Activated T-helper 2 cell treated with anti-CD3 and anti-CD28 coated beads, Interferon-gamma antibody, Interleukin-2, Interleukin-4, amounts not matched to agents 10 μg/mL and 5 μg/mL and 100 μg/mL, durations not matched to agents 14 hours and 24 hours and 36 hours (primary cell): ENCODE measurements around the gene C2CD2. TPM values are rescaled to one million over a fixed set of nuclear protein-coding genes. Genes with fewer than 3 reads are reported as not detected.

Source experiments
- DNase-seq: peaks from one replicate; pipeline ENCODE4 v3.0.0; 2021; ENCODE audit warnings: low spot score
- H3K27ac Mint-ChIP-seq: one replicate; pipeline ENCODE4 v1.8.0; 2021; ENCODE audit warnings: mixed read lengths
- H3K27me3 Mint-ChIP-seq: one replicate; pipeline ENCODE4 v1.8.0; 2021; ENCODE audit warnings: low read depth, mixed read lengths
- H3K36me3 Mint-ChIP-seq: one replicate; pipeline ENCODE4 v1.8.0; 2021; ENCODE audit warnings: low read depth, mixed read lengths
- H3K4me1 Mint-ChIP-seq: one replicate; pipeline ENCODE4 v1.8.0; 2021; ENCODE audit warnings: low read depth, mixed read lengths
- H3K4me3 Mint-ChIP-seq: one replicate; pipeline ENCODE4 v1.8.0; 2021; ENCODE audit warnings: low read depth, mild to moderate bottlenecking, moderate library complexity, mixed read lengths
- H3K9me3 Mint-ChIP-seq: one replicate; pipeline ENCODE4 v1.8.0; 2021; ENCODE audit warnings: mixed read lengths
- intact Hi-C: fragments of 100-400 bp; cut with micrococcal nuclease; formaldehyde crosslinking; loops from one replicate; pipeline ENCODE4 v1.15.1; 2023
- total RNA-seq: library from RNA; stranded (reverse); gene quantifications from 2 replicates; pipeline ENCODE4 v1.2.3, GENCODE V29; 2022

Gene C2CD2
- total RNA-seq, 1 donor from 2014 or later, result 8.6 TPM

GRCh38 chr21:41931041-41931451 is 22.8 kb downstream of the C2CD2 start:
- Mint-ChIP-seq H3K4me3 (no peak overlapping the region), H3K4me1 (peaks cover 27% of the 10 kb centered on the region), H3K27me3 (no peaks in the 10 kb centered on the region), H3K27ac (no peak overlapping the region), H3K9me3 (no peaks in the 10 kb centered on the region), H3K36me3 (no peaks in the 10 kb centered on the region)
- DNase-seq, result no peak
- intact Hi-C loops, result no loop called here

- H3K27me3 Mint-ChIP-seq, result no peaks in the 10 kb centered on the region
These were observed 24.6 kb downstream of the C2CD2 start for GRCh38 chr21:41929248-41929647.

GRCh38 chr21:41928621-41929220 is 25.1 kb downstream of the C2CD2 start:
- intact Hi-C loops, result no loop called here
- no peaks in the 10 kb centered on the region for H3K36me3 Mint-ChIP-seq
- H3K9me3 Mint-ChIP-seq, result no peaks in the 10 kb centered on the region
- no peak for DNase-seq
- peaks cover 45% of the 10 kb centered on the region for H3K4me1 Mint-ChIP-seq
- H3K27me3 Mint-ChIP-seq, result no peaks in the 10 kb centered on the region
- H3K27ac Mint-ChIP-seq, result no peak overlapping the region
- H3K4me3 Mint-ChIP-seq, result no peak overlapping the region

More at GRCh38 chr21:41929248-41929647, 24.6 kb downstream of the C2CD2 start:
- H3K9me3 Mint-ChIP-seq, result no peaks in the 10 kb centered on the region
- intact Hi-C loops, result no loop called here
- no peak overlapping the region for H3K27ac Mint-ChIP-seq
- H3K4me1 Mint-ChIP-seq, result peaks cover 41% of the 10 kb centered on the region
- no peak overlapping the region for H3K4me3 Mint-ChIP-seq
- H3K36me3 Mint-ChIP-seq, result no peaks in the 10 kb centered on the region
- DNase-seq, result no peak

- H3K27ac Mint-ChIP-seq, result peak overlapping the region; percentile 55
- H3K27me3 Mint-ChIP-seq, result no peaks in the 10 kb centered on the region
- H3K4me1 Mint-ChIP-seq, result peaks cover 47% of the 10 kb centered on the region
- no peaks in the 10 kb centered on the region for H3K9me3 Mint-ChIP-seq
- intact Hi-C loops, result loop anchor here (2.0 kb wide), 2 partner anchors 49 to 75 kb away; partner anchors contain the start of gene PRDM15
- DNase-seq, result no peak
- H3K4me3 Mint-ChIP-seq, result no peak overlapping the region
- H3K36me3 Mint-ChIP-seq, result no peaks in the 10 kb centered on the region
These were observed 25.9 kb downstream of the C2CD2 start for GRCh38 chr21:41927727-41928409.

GRCh38 chr21:41926807-41927171 is 27.0 kb downstream of the C2CD2 start:
- no peaks in the 10 kb centered on the region for H3K27me3 Mint-ChIP-seq
- H3K9me3 Mint-ChIP-seq, result no peaks in the 10 kb centered on the region
- no peaks in the 10 kb centered on the region for H3K36me3 Mint-ChIP-seq
- peak overlapping the region; percentile 86 for H3K4me3 Mint-ChIP-seq
- H3K4me1 Mint-ChIP-seq, result peaks cover 49% of the 10 kb centered on the region
- peak overlapping the region; percentile 93 for H3K27ac Mint-ChIP-seq
- no peak for DNase-seq
- intact Hi-C loops, result loop anchor here (2.0 kb wide), 2 partner anchors 48 to 76 kb away; partner anchors contain the start of gene PRDM15

GRCh38 chr21:41926117-41926806 is 27.6 kb downstream of the C2CD2 start:
- peak; percentile 17 for DNase-seq
- Mint-ChIP-seq H3K9me3 (no peaks in the 10 kb centered on the region), H3K4me1 (peaks cover 52% of the 10 kb centered on the region), H3K27ac (peak overlapping the region; percentile 93), H3K4me3 (peak overlapping the region; percentile 86), H3K36me3 (no peaks in the 10 kb centered on the region), H3K27me3 (no peaks in the 10 kb centered on the region)
- intact Hi-C loops, result loop anchor here (2.0 kb wide), 2 partner anchors 47 to 77 kb away; partner anchors contain the start of gene PRDM15

GRCh38 chr21:41925767-41926116 is 28.1 kb downstream of the C2CD2 start:
- H3K36me3 Mint-ChIP-seq, result no peaks in the 10 kb centered on the region
- peak overlapping the region; percentile 93 for H3K27ac Mint-ChIP-seq
- peak overlapping the region; percentile 86 for H3K4me3 Mint-ChIP-seq
- H3K27me3 Mint-ChIP-seq, result no peaks in the 10 kb centered on the region
- DNase-seq, result no peak
- H3K4me1 Mint-ChIP-seq, result peaks cover 52% of the 10 kb centered on the region
- intact Hi-C loops, result loop anchor here (2.0 kb wide), 2 partner anchors 47 to 77 kb away; partner anchors contain the start of gene PRDM15
- no peaks in the 10 kb centered on the region for H3K9me3 Mint-ChIP-seq

- no peak overlapping the region for H3K4me3 Mint-ChIP-seq
- no peak overlapping the region for H3K27ac Mint-ChIP-seq
- no peak for DNase-seq
- H3K27me3 Mint-ChIP-seq, result no peaks in the 10 kb centered on the region
- peaks cover 51% of the 10 kb centered on the region for H3K4me1 Mint-ChIP-seq
- H3K9me3 Mint-ChIP-seq, result no peaks in the 10 kb centered on the region
- intact Hi-C loops, result no loop called here
- no peaks in the 10 kb centered on the region for H3K36me3 Mint-ChIP-seq
These were observed 29.5 kb downstream of the C2CD2 start for GRCh38 chr21:41924368-41924754.

- peak overlapping the region; percentile 74 for H3K27ac Mint-ChIP-seq
- no peaks in the 10 kb centered on the region for H3K27me3 Mint-ChIP-seq
- intact Hi-C loops, result loop anchor here (2.0 kb wide), 1 partner anchor 23 kb away; no protein-coding TSS in a partner anchor
- peaks cover 49% of the 10 kb centered on the region for H3K4me1 Mint-ChIP-seq
- no peak for DNase-seq
- no peaks in the 10 kb centered on the region for H3K36me3 Mint-ChIP-seq
- peak overlapping the region; percentile 59 for H3K4me3 Mint-ChIP-seq
- no peaks in the 10 kb centered on the region for H3K9me3 Mint-ChIP-seq
These were observed 30.0 kb downstream of the C2CD2 start for GRCh38 chr21:41923631-41924367.

GRCh38 chr21:41923186-41923585 is 30.6 kb downstream of the C2CD2 start:
- no peak for DNase-seq
- Mint-ChIP-seq H3K4me3 (no peak overlapping the region), H3K27ac (peak overlapping the region; percentile 74), H3K9me3 (no peaks in the 10 kb centered on the region), H3K36me3 (no peaks in the 10 kb centered on the region), H3K4me1 (peaks cover 44% of the 10 kb centered on the region), H3K27me3 (no peaks in the 10 kb centered on the region)
- intact Hi-C loops, result loop anchor here (2.0 kb wide), 1 partner anchor 22 kb away; no protein-coding TSS in a partner anchor

- intact Hi-C loops, result no loop called here
- peaks cover 32% of the 10 kb centered on the region for H3K4me1 Mint-ChIP-seq
These were observed 32.8 kb downstream of the C2CD2 start for GRCh38 chr21:41921021-41921420.

GRCh38 chr21:41920476-41920875 is 33.3 kb downstream of the C2CD2 start:
- H3K36me3 Mint-ChIP-seq, result peaks cover 16% of the 10 kb centered on the region
- DNase-seq, result no peak
- H3K4me3 Mint-ChIP-seq, result no peak overlapping the region
- H3K27ac Mint-ChIP-seq, result no peak overlapping the region
- no peaks in the 10 kb centered on the region for H3K9me3 Mint-ChIP-seq
- peaks cover 26% of the 10 kb centered on the region for H3K4me1 Mint-ChIP-seq
- intact Hi-C loops, result no loop called here
- H3K27me3 Mint-ChIP-seq, result no peaks in the 10 kb centered on the region

More at GRCh38 chr21:41921021-41921420, 32.8 kb downstream of the C2CD2 start:
- peaks cover 12% of the 10 kb centered on the region for H3K36me3 Mint-ChIP-seq
- H3K4me3 Mint-ChIP-seq, result no peak overlapping the region
- no peak for DNase-seq
- H3K27me3 Mint-ChIP-seq, result no peaks in the 10 kb centered on the region
- H3K9me3 Mint-ChIP-seq, result no peaks in the 10 kb centered on the region
- H3K27ac Mint-ChIP-seq, result no peak overlapping the region
